Erythroblast (primary cell): ENCODE measurements around the gene PCDHA13.

Experiments
- GATA1 ChIP-seq: IDR thresholded peaks from 2 replicates; pipeline ENCODE4 v1.6.1; 2011; ENCODE audit warnings: low read depth, mild to moderate bottlenecking, control low read depth, low read length, moderate library complexity
- POLR2A ChIP-seq: IDR thresholded peaks from 2 replicates; pipeline ENCODE4 v1.6.1; 2011; ENCODE audit warnings: mild to moderate bottlenecking, low read length

DNA sequence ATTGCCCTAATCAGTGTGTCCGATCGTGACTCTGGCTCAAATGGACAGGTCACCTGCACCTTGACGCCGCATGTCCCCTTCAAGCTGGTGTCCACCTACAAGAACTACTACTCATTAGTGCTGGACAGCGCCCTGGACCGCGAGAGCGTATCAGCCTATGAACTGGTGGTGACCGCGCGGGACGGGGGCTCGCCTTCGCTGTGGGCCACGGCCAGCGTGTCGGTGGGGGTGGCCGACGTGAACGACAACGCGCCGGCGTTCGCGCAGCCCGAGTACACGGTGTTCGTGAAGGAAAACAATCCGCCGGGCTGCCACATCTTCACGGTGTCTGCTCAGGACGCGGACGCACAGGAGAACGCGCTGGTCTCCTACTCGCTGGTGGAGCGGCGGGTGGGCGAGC lies 1.4 kb downstream of the PCDHA13 start:
- no peak for TF ChIP-seq POLR2A
- TF ChIP-seq GATA1: no peak
